H9 (cell line): ENCODE measurements around the gene RAB29. TPM values are rescaled to one million over a fixed set of nuclear protein-coding genes. Genes with fewer than 3 reads are reported as not detected.

Experiments used
- DNase-seq: peaks from one replicate; pipeline ENCODE4 v3.0.0-alpha.2; 2017
- H2AFZ ChIP-seq: one replicate; pipeline ENCODE4 v1.6.1; 2013; ENCODE audit warnings: mild to moderate bottlenecking, low read length, control low read depth, moderate library complexity
- H2AK5ac ChIP-seq: 2 replicates; pipeline ENCODE4 v1.6.1; 2013; ENCODE audit warnings: low read length, control low read depth, mixed read lengths; ENCODE audit not compliant: insufficient read length
- H2BK120ac ChIP-seq: one replicate; pipeline ENCODE4 v1.6.1; 2013; ENCODE audit warnings: low read depth, mild to moderate bottlenecking, low read length, control low read depth, inconsistent platforms; ENCODE audit not compliant: poor library complexity, severe bottlenecking
- H2BK12ac ChIP-seq: 2 replicates; pipeline ENCODE4 v1.6.1; 2013; ENCODE audit warnings: low read length, control low read depth, mixed read lengths, low read depth; ENCODE audit not compliant: insufficient read length
- H2BK15ac ChIP-seq: 2 replicates; pipeline ENCODE4 v1.6.1; 2013; ENCODE audit warnings: low read depth, low read length, control low read depth
- H2BK20ac ChIP-seq: one replicate; pipeline ENCODE4 v1.6.1; 2013; ENCODE audit warnings: low read depth, mild to moderate bottlenecking, low read length, control low read depth, inconsistent platforms; ENCODE audit not compliant: poor library complexity, severe bottlenecking
- H2BK5ac ChIP-seq: 2 replicates; pipeline ENCODE4 v1.6.1; 2013; ENCODE audit warnings: low read length, control low read depth, mixed read lengths; ENCODE audit not compliant: insufficient read length
- H3K14ac ChIP-seq: 2 replicates; pipeline ENCODE4 v1.6.1; 2013; ENCODE audit warnings: low read length, control low read depth; ENCODE audit not compliant: insufficient read depth
- H3K18ac ChIP-seq: 2 replicates; pipeline ENCODE4 v1.6.1; 2013; ENCODE audit warnings: low read depth, mild to moderate bottlenecking, mixed read lengths, low read length, control low read depth; ENCODE audit not compliant: insufficient read length
- H3K23ac ChIP-seq: 2 replicates; pipeline ENCODE4 v1.6.1; 2013; ENCODE audit warnings: low read length, control low read depth, mixed read lengths, low read depth; ENCODE audit not compliant: insufficient read length
- H3K23me2 ChIP-seq: 2 replicates; pipeline ENCODE4 v1.6.1; 2013; ENCODE audit warnings: low read depth, mild to moderate bottlenecking, mixed read lengths, low read length, control low read depth; ENCODE audit not compliant: insufficient read length, poor library complexity, severe bottlenecking
- H3K27ac ChIP-seq: 2 replicates; pipeline ENCODE4 v1.5.1; 2013; ENCODE audit warnings: low read length, control low read depth, mixed read lengths, low read depth; ENCODE audit not compliant: insufficient read length
- H3K27me3 ChIP-seq: 2 replicates; pipeline ENCODE4 v1.6.1; 2013; ENCODE audit warnings: low read length, control low read depth, inconsistent platforms; ENCODE audit not compliant: insufficient read depth
- H3K4ac ChIP-seq: 2 replicates; pipeline ENCODE4 v1.6.1; 2013; ENCODE audit warnings: low read depth, mild to moderate bottlenecking, control low read depth, inconsistent platforms, low read length, moderate library complexity
- H3K4me1 ChIP-seq: 2 replicates; pipeline ENCODE4 v1.6.1; 2013; ENCODE audit warnings: low read length, control low read depth, inconsistent platforms; ENCODE audit not compliant: insufficient read depth
- H3K4me2 ChIP-seq: 2 replicates; pipeline ENCODE4 v1.6.1; 2013; ENCODE audit warnings: low read length, control low read depth, mixed read lengths; ENCODE audit not compliant: insufficient read length, insufficient read depth
- H3K56ac ChIP-seq: 2 replicates; pipeline ENCODE4 v1.6.1; 2013; ENCODE audit warnings: low read depth, mild to moderate bottlenecking, mixed read lengths, low read length, control low read depth; ENCODE audit not compliant: insufficient read length
- H3K79me1 ChIP-seq: 2 replicates; pipeline ENCODE4 v1.6.1; 2013; ENCODE audit warnings: low read depth, mild to moderate bottlenecking, moderate library complexity, low read length, control low read depth, inconsistent platforms; ENCODE audit not compliant: insufficient read depth, poor library complexity, severe bottlenecking
- H3K79me2 ChIP-seq: 2 replicates; pipeline ENCODE4 v1.6.1; 2013; ENCODE audit warnings: low read length, control low read depth, inconsistent platforms; ENCODE audit not compliant: insufficient read depth
- H3K9ac ChIP-seq: 2 replicates; pipeline ENCODE4 v1.6.1; 2013; ENCODE audit warnings: low read length, control low read depth, mixed read lengths; ENCODE audit not compliant: insufficient read length; ENCODE audit errors: extremely low read depth
- H3K9me3 ChIP-seq: one replicate; pipeline ENCODE4 v1.6.1; 2013; ENCODE audit warnings: low read depth, low read length, inconsistent platforms; ENCODE audit not compliant: control insufficient read depth
- H3T11ph ChIP-seq: one replicate; pipeline ENCODE4 v1.6.1; 2013; ENCODE audit warnings: mild to moderate bottlenecking, low read length, control low read depth, inconsistent platforms
- H4K20me1 ChIP-seq: one replicate; pipeline ENCODE4 v1.6.1; 2013; ENCODE audit not compliant: control insufficient read depth, insufficient read length, insufficient read depth
- H4K5ac ChIP-seq: 2 replicates; pipeline ENCODE4 v1.6.1; 2013; ENCODE audit warnings: low read depth, mild to moderate bottlenecking, mixed read lengths, low read length, control low read depth; ENCODE audit not compliant: insufficient read length
- H4K8ac ChIP-seq: replicated peaks from 2 replicates; pipeline ENCODE4 v1.6.1; 2013; ENCODE audit warnings: low read length, control low read depth, mixed read lengths, low read depth; ENCODE audit not compliant: insufficient read length
- H4K91ac ChIP-seq: 2 replicates; pipeline ENCODE4 v1.6.1; 2013; ENCODE audit warnings: low read depth, mild to moderate bottlenecking, moderate library complexity, mixed read lengths, low read length, control low read depth; ENCODE audit not compliant: insufficient read length
- H3K27ac Mint-ChIP-seq, 3 experiments: 2 replicates in 2 of 3; 3 replicates in 1 of 3; pipeline ENCODE4 v1.8.0; 2020 to 2021; ENCODE audit warnings: mixed read lengths in 3 of 3, mild to moderate bottlenecking in 1 of 3, moderate library complexity in 1 of 3
- H3K27me3 Mint-ChIP-seq: 2 replicates; pipeline ENCODE4 v1.8.0; 2021; ENCODE audit warnings: low read depth, mild to moderate bottlenecking, moderate library complexity, mixed read lengths
- H3K36me3 Mint-ChIP-seq, 3 experiments: 2 replicates in 2 of 3; 3 replicates in 1 of 3; pipeline ENCODE4 v1.8.0; 2020 to 2021; ENCODE audit warnings: low read depth in 3 of 3, mixed read lengths in 3 of 3; ENCODE audit not compliant: insufficient read depth in 1 of 3
- H3K4me1 Mint-ChIP-seq, 2 experiments: 2 replicates each; pipeline ENCODE4 v1.8.0; 2020; ENCODE audit warnings: mixed read lengths in 2 of 2
- H3K4me3 Mint-ChIP-seq, 2 experiments: 2 replicates in 1 of 2; 3 replicates in 1 of 2; pipeline ENCODE4 v1.8.0; 2020 to 2021; ENCODE audit warnings: mild to moderate bottlenecking in 2 of 2, mixed read lengths in 2 of 2, moderate library complexity in 1 of 2
- H3K9me3 Mint-ChIP-seq, 2 experiments: 2 replicates in 1 of 2; 3 replicates in 1 of 2; pipeline ENCODE4 v1.8.0; 2020; ENCODE audit warnings: mild to moderate bottlenecking in 2 of 2, mixed read lengths in 2 of 2, moderate library complexity in 1 of 2
- WGBS: extraction: QIAGEN DNeasy Blood & Tissue Kit; methylation state at CpG from one replicate; pipeline ENCODE4 v1.1.7; 2013; ENCODE audit warnings: missing lambda C conversion rate, low lambda C conversion rate, mixed read lengths; ENCODE audit not compliant: insufficient read length; ENCODE audit errors: extremely low coverage; 5-methylcytosine and 5-hydroxymethylcytosine counted together
- total RNA-seq: library from RNA; stranded (reverse); gene quantifications from 2 replicates; pipeline ENCODE4 v1.2.1, GENCODE V29; 2021
- TF ChIP-seq, protein P1 (sequence below): fragments of 200-600 bp; sonication (generic); conservative IDR thresholded peaks from 3 replicates; pipeline ENCODE4 v1.8.0; 2021; ENCODE audit warnings: antibody characterized with exemption, mild to moderate bottlenecking

The RAB29 gene
- total RNA-seq, 1 experiment from 2014 or later: 4.2 TPM

DNA sequence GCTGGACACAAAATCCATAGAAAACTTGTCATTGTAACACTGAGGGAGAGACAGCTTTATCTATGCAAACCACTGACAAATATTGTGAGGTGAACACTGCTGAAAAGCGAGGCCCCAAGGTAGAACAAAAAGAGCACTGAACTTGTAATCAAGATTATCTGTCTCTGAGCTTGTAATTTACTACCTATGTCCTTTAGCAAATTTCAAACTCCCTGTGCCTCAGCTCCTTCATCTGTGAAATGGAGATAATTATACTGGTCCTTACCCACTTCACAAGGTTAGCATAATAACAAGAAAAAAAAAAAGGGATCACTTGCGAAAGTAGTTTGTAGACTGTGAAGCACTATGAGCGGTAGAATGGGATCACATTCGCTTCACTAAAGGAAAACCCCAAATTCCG lies 20.4 kb downstream of the RAB29 start:
- DNase-seq: no peak
- Histone ChIP-seq H3K9ac (no peak overlapping the region), H2BK12ac (no peak overlapping the region), H3K27ac (no peak overlapping the region), H3K79me2 (no peaks in the 10 kb centered on the region), H4K5ac (no peak overlapping the region), H2BK5ac (no peak overlapping the region), H3K18ac (no peak overlapping the region), H4K20me1 (no peaks in the 10 kb centered on the region), H2AFZ (no peak overlapping the region), H3K23ac (no peak overlapping the region), H3K23me2 (no peaks in the 10 kb centered on the region), H4K91ac (no peak overlapping the region), H3K56ac (no peak overlapping the region), H3K27me3 (no peaks in the 10 kb centered on the region), H3K14ac (no peak overlapping the region), H3T11ph (no peak overlapping the region), H2BK15ac (no peak overlapping the region), H4K8ac (no peak overlapping the region), H3K79me1 (no peaks in the 10 kb centered on the region), H2AK5ac (no peak overlapping the region), H3K4me2 (no peak overlapping the region), H3K9me3 (no peaks in the 10 kb centered on the region), H2BK20ac (no peak overlapping the region), H3K4ac (no peak overlapping the region), H2BK120ac (no peak overlapping the region), H3K4me1 (no peaks in the 10 kb centered on the region)
- H3K27ac Mint-ChIP-seq: no peak overlapping the region
- no CpG with 5 or more reads among the region's 5 CpGs for WGBS
- peaks cover 0 to 2% (median 2%) of the 10 kb centered on the region in 3 experiments; a peak in 3 of 7 replicates for H3K36me3 Mint-ChIP-seq
- H3K4me1 Mint-ChIP-seq: peaks cover 0 to 10% of the 10 kb centered on the region in 2 experiments; a peak in 1 of 4 replicates
- TF ChIP-seq, protein P1, sequence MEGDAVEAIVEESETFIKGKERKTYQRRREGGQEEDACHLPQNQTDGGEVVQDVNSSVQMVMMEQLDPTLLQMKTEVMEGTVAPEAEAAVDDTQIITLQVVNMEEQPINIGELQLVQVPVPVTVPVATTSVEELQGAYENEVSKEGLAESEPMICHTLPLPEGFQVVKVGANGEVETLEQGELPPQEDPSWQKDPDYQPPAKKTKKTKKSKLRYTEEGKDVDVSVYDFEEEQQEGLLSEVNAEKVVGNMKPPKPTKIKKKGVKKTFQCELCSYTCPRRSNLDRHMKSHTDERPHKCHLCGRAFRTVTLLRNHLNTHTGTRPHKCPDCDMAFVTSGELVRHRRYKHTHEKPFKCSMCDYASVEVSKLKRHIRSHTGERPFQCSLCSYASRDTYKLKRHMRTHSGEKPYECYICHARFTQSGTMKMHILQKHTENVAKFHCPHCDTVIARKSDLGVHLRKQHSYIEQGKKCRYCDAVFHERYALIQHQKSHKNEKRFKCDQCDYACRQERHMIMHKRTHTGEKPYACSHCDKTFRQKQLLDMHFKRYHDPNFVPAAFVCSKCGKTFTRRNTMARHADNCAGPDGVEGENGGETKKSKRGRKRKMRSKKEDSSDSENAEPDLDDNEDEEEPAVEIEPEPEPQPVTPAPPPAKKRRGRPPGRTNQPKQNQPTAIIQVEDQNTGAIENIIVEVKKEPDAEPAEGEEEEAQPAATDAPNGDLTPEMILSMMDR: no peak
- H3K4me3 Mint-ChIP-seq: no peak overlapping the region
- H3K27me3 Mint-ChIP-seq: peaks cover 9% of the 10 kb centered on the region
- H3K9me3 Mint-ChIP-seq: no peaks in the 10 kb centered on the region; a peak in 1 of 5 replicates
